Upper lobe of left lung (tissue), 4 donors: ENCODE results near the gene SAMD4A.

Experiments
- CTCF ChIP-seq, 6 experiments: fragments of 450-650 bp in 4 of 6; fragments of 200-600 bp in 2 of 6; sonication (generic) in 2 of 6; IDR thresholded peaks; one replicate each; pipeline ENCODE4 v1.5.1; 2016 to 2019; ENCODE audit warnings: antibody characterized with exemption in 6 of 6
- EP300 ChIP-seq, 4 donors: sonication (generic); formaldehyde crosslinking; IDR thresholded peaks; one replicate each; pipeline ENCODE4 v1.5.1; 2017; ENCODE audit warnings: antibody characterized with exemption in 4 of 4, control low read depth in 2 of 4
- POLR2A ChIP-seq, 4 donors: fragments of 450-650 bp; IDR thresholded peaks; one replicate each; pipeline ENCODE4 v1.5.1; 2016 to 2017; ENCODE audit warnings: antibody characterized with exemption in 4 of 4, mild to moderate bottlenecking in 2 of 4
- POLR2AphosphoS5 ChIP-seq, 2 donors: sonication (generic); formaldehyde crosslinking; IDR thresholded peaks; one replicate each; pipeline ENCODE4 v1.5.1; 2017; ENCODE audit warnings: antibody characterized with exemption in 2 of 2

- TF ChIP-seq CTCF (IDR thresholded peaks at IDR 0.05) (no peak), POLR2A (IDR thresholded peaks at IDR 0.05) (no peak), EP300 (IDR thresholded peaks at IDR 0.05) (no peak), POLR2AphosphoS5 (IDR thresholded peaks at IDR 0.05) (no peak)
Observed at GRCh38 chr14:54828037-54828436, 261.1 kb downstream of the SAMD4A start.
